T-cell (primary cell): ENCODE measurements around the gene EDEM1. TPM values are rescaled to one million over a fixed set of nuclear protein-coding genes. Genes with fewer than 3 reads are reported as not detected.

ENCODE experiments used
- ATAC-seq, 4 experiments: fragments of 200-7000 bp in 3 of 4; fragments of 150-1000 bp in 1 of 4; cut with Tn5 transposase; replicated peaks in 1 of 4; 1 replicate in 3 of 4; 2 replicates in 1 of 4; pipeline ENCODE4 v1.10.0; 2021; ENCODE audit warnings: moderate library complexity in 3 of 4, mild to moderate bottlenecking in 2 of 4, moderate number of reproducible peaks in 1 of 4
- CTCF ChIA-PET, 2 donors: fragments of 300-600 bp; sonication (Branson Sonifier 250); formaldehyde crosslinking; loops; one replicate each; lab custom pipeline; 2022; ENCODE audit warnings: antibody characterized with exemption in 2 of 2; lab: Charles Lee
- POLR2A ChIA-PET, 2 donors: fragments of 300-600 bp; sonication (Branson Sonifier 250); formaldehyde crosslinking; loops; one replicate each; lab custom pipeline; 2022; ENCODE audit warnings: antibody characterized with exemption in 2 of 2; lab: Charles Lee
- DNase-seq, 35 experiments: peaks; one replicate each; pipeline versions ENCODE4 v3.0.0 to v3.0.0-alpha.2; 2013 to 2023
- H3K27ac ChIP-seq: one replicate; pipeline ENCODE4 v1.5.1; 2013; ENCODE audit warnings: low read length
- H3K27me3 ChIP-seq, 2 experiments: replicated peaks in 1 of 2; 1 replicate in 1 of 2; 2 replicates in 1 of 2; pipeline versions ENCODE4 v1.6.1 to v1.7.0; 2013; ENCODE audit warnings: low read length in 1 of 2, mixed read lengths in 1 of 2; ENCODE audit not compliant: control insufficient read depth in 2 of 2, insufficient read depth in 2 of 2; ENCODE audit errors: extremely low read depth in 1 of 2
- H3K36me3 ChIP-seq, 2 donors: 1 replicate in 1 of 2; 2 replicates in 1 of 2; pipeline versions ENCODE4 v1.6.1 to v1.7.0; 2013; ENCODE audit warnings: low read length in 1 of 2; ENCODE audit not compliant: control insufficient read depth in 2 of 2, insufficient read depth in 1 of 2; ENCODE audit errors: extremely low read depth in 1 of 2
- H3K4me1 ChIP-seq, 2 experiments: 1 replicate in 1 of 2; 2 replicates in 1 of 2; pipeline versions ENCODE4 v1.6.1 to v1.7.0; 2013; ENCODE audit warnings: low read length in 2 of 2, mixed read lengths in 1 of 2; ENCODE audit not compliant: insufficient read depth in 2 of 2, control insufficient read depth in 1 of 2; ENCODE audit errors: extremely low read depth in 1 of 2
- H3K4me3 ChIP-seq, 2 donors: 1 replicate in 1 of 2; 2 replicates in 1 of 2; pipeline versions ENCODE4 v1.5.1 to v1.7.0; 2013; ENCODE audit warnings: mild to moderate bottlenecking in 2 of 2, low read length in 1 of 2, moderate library complexity in 1 of 2; ENCODE audit not compliant: control insufficient read depth in 1 of 2; ENCODE audit errors: extremely low read depth in 1 of 2
- H3K9me3 ChIP-seq: 2 replicates; pipeline ENCODE4 v1.7.0; 2013
- H3K27ac Mint-ChIP-seq, 2 donors: one replicate each; pipeline ENCODE4 v1.8.0; 2020 to 2021; ENCODE audit warnings: mild to moderate bottlenecking in 2 of 2, mixed read lengths in 2 of 2
- H3K27me3 Mint-ChIP-seq, 2 donors: one replicate each; pipeline ENCODE4 v1.8.0; 2021 to 2022; ENCODE audit warnings: mixed read lengths in 2 of 2
- H3K36me3 Mint-ChIP-seq: one replicate; pipeline ENCODE4 v1.8.0; 2021; ENCODE audit warnings: mixed read lengths
- H3K4me1 Mint-ChIP-seq, 3 donors: one replicate each; pipeline ENCODE4 v1.8.0; 2020 to 2022; ENCODE audit warnings: mixed read lengths in 3 of 3, mild to moderate bottlenecking in 1 of 3
- H3K4me3 Mint-ChIP-seq, 3 donors: one replicate each; pipeline ENCODE4 v1.8.0; 2020 to 2022; ENCODE audit warnings: mild to moderate bottlenecking in 3 of 3, mixed read lengths in 3 of 3, moderate library complexity in 3 of 3
- H3K9me3 Mint-ChIP-seq, 3 donors: one replicate each; pipeline ENCODE4 v1.8.0; 2020 to 2022; ENCODE audit warnings: mixed read lengths in 3 of 3
- WGBS: methylation state at CpG from one replicate; pipeline ENCODE4 v1.1.5; 2013; ENCODE audit warnings: missing lambda C conversion rate; ENCODE audit not compliant: insufficient coverage; 5-methylcytosine and 5-hydroxymethylcytosine counted together
- total RNA-seq, 35 experiments: library from RNA in 6 of 35; stranded (reverse) in 6 of 35; fragments of 120-200 nt in 1 of 35; gene quantifications; one replicate each; pipeline versions ENCODE4 v1.2.1 to v1.2.4 and lab custom pipeline; 2013 to 2026

Gene EDEM1
- total RNA-seq, 5 donors from 2014 or later (not counting 1 experiment from before 2014, with no cell fraction given), result 92.6 to 138 (median 113) TPM

DNA sequence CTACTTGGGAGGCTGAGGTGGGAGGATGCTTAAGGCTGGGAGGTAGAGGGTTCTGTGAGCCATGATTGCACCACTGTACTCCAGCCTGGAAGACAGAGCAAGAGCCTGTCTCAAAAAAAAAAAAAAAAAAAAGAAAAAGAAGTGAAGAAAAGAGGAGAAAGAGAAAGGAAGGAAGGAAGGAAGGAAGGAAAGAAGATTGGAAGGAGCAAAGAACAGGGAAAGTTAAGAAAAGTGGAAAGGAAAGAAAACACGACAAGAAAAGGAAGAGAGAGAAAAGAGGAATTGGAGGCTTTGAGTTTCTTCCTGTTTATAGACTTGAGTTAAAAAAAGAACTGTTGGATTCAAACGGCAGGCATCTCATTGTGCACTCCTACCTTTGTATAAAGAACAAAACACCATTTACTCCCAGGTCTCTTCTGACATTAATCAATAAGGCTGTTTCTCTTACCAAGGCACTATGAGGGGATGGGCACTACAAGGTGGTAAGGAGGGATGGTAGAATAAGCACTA lies 73.5 kb downstream of the EDEM1 start:
- Mint-ChIP-seq H3K27me3 (no peaks in the 10 kb centered on the region), H3K9me3 (no peaks in the 10 kb centered on the region), H3K27ac (peak overlapping the region in 1 of 2 donors; percentile 66), H3K4me1 (peaks cover 2 to 16% (median 12%) of the 10 kb centered on the region in 3 donors), H3K36me3 (no peaks in the 10 kb centered on the region), H3K4me3 (peak overlapping the region in 1 of 3 donors; percentile 60)
- ATAC-seq (no peak), DNase-seq (no peak)
- Histone ChIP-seq H3K4me3 (no peak overlapping the region), H3K27ac (no peak overlapping the region), H3K9me3 (no peaks in the 10 kb centered on the region), H3K36me3 (no peaks in the 10 kb centered on the region), H3K27me3 (no peaks in the 10 kb centered on the region), H3K4me1 (peaks cover 0 to 5% of the 10 kb centered on the region in 2 experiments)
- POLR2A ChIA-PET, result no interaction called here
- WGBS, result no CpG with 5 or more reads among the region's 2 CpGs
- CTCF ChIA-PET, result no interaction called here

GRCh38 chr3:5262507-5262906 lies 75.0 kb downstream of the EDEM1 start:
- Mint-ChIP-seq H3K27ac (no peak overlapping the region), H3K27me3 (no peaks in the 10 kb centered on the region), H3K4me1 (peaks cover 2 to 15% (median 12%) of the 10 kb centered on the region in 3 donors), H3K36me3 (no peaks in the 10 kb centered on the region), H3K4me3 (no peak overlapping the region), H3K9me3 (no peaks in the 10 kb centered on the region)
- ATAC-seq (no peak), DNase-seq (no peak)
- H3K4me1 ChIP-seq, result peaks cover 0 to 5% of the 10 kb centered on the region in 2 experiments
- WGBS, result 96% methylated on average over 2 of the region's 4 CpGs
- H3K4me3 ChIP-seq, result no peak overlapping the region
- ChIA-PET CTCF (no interaction called here), POLR2A (no interaction called here)
- H3K27ac ChIP-seq, result no peak overlapping the region
- no peaks in the 10 kb centered on the region for H3K36me3 ChIP-seq
- H3K9me3 ChIP-seq, result no peaks in the 10 kb centered on the region
- H3K27me3 ChIP-seq, result no peaks in the 10 kb centered on the region

DNA sequence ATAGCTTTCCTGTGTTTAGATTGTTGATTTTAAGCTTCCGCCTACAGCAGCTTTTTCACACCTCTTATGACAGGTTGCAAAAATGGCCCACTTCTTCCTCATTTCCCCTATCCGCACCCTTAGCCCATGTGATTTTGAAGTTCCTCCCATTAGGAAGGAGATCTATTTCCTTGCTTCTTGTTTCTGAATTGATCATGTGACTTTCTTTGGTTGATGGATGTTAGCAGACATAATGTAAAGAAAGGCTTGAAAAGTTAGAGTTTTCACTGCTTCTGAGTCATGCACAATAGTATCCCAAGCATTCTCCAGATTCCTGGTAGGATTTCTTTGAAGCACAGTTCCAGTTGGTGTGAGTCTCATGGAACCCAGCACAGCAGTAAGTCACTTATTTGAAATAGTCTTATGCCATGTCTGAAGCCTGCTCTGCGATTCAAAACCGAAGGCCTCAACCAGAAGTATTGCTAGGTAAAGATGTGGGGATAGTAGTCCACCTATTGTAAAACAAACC lies 76.6 kb downstream of the EDEM1 start:
- H3K9me3 Mint-ChIP-seq, result no peaks in the 10 kb centered on the region
- Histone ChIP-seq H3K27ac (no peak overlapping the region), H3K4me1 (peaks cover 0 to 5% of the 10 kb centered on the region in 2 experiments), H3K27me3 (no peaks in the 10 kb centered on the region), H3K36me3 (no peaks in the 10 kb centered on the region), H3K9me3 (no peaks in the 10 kb centered on the region), H3K4me3 (no peak overlapping the region)
- DNase-seq (no peak), ATAC-seq (no peak)
- no CpG with 5 or more reads among the region's 4 CpGs for WGBS
- peaks cover 2 to 15% (median 12%) of the 10 kb centered on the region in 3 donors for H3K4me1 Mint-ChIP-seq
- ChIA-PET CTCF (no interaction called here), POLR2A (no interaction called here)
- H3K27ac Mint-ChIP-seq, result no peak overlapping the region
- H3K36me3 Mint-ChIP-seq, result no peaks in the 10 kb centered on the region
- H3K4me3 Mint-ChIP-seq, result no peak overlapping the region
- no peaks in the 10 kb centered on the region for H3K27me3 Mint-ChIP-seq

DNA sequence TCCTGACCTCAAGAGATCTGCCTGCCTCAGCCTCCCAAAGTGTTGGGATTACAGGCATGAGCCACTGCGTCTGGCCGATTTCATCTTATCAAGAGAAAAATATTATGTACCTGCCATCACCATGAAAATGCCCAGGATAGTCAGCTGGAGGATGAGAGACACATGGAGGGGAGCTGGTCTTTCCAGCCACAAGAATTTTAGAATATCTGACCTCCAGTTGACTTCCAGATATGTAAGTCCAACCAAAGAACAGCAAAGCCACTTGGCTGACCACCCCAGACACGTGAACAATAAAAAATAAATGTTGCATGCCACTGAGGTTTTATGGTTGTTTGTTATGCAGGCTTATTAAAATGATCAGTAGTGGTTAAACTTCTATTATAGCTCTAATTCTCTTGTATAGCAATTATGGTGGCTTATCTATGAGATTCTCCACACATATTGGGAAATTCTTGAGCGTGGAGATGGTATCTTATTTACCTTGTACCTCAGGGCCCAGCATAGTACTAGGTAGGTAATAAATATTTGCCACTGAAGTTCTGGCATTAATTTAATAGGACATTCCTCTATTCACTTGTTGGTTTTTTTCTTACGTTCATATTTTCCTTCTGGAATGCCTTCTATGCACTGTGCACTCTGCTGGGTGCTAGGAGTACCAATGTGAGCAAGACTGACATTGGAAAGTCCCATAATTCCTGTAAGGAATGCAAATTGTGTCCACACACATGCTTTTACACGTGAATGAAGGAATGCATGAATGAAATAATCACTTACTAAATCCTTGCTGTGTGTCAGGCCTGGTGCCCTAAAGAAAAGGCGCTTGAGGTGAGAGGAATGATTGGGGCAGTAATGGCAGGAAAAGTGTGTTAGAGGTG lies 77.6 kb downstream of the EDEM1 start:
- no peak for DNase-seq
- H3K27me3 Mint-ChIP-seq, result no peaks in the 10 kb centered on the region
- no peak overlapping the region for H3K4me3 Mint-ChIP-seq
- ATAC-seq, result no peak
- CTCF ChIA-PET, result no interaction called here
- no peak overlapping the region for H3K4me3 ChIP-seq
- WGBS, result 86% methylated on average over 1 of the region's 7 CpGs
- no peak overlapping the region for H3K27ac ChIP-seq
- H3K36me3 Mint-ChIP-seq, result no peaks in the 10 kb centered on the region
- H3K4me1 Mint-ChIP-seq, result peaks cover 2 to 15% (median 12%) of the 10 kb centered on the region in 3 donors
- POLR2A ChIA-PET, result no interaction called here
- peaks cover 0 to 5% of the 10 kb centered on the region in 2 experiments for H3K4me1 ChIP-seq
- no peaks in the 10 kb centered on the region for H3K9me3 Mint-ChIP-seq
- no peaks in the 10 kb centered on the region for H3K27me3 ChIP-seq
- H3K36me3 ChIP-seq, result no peaks in the 10 kb centered on the region
- H3K9me3 ChIP-seq, result no peaks in the 10 kb centered on the region
- no peak overlapping the region for H3K27ac Mint-ChIP-seq

DNA sequence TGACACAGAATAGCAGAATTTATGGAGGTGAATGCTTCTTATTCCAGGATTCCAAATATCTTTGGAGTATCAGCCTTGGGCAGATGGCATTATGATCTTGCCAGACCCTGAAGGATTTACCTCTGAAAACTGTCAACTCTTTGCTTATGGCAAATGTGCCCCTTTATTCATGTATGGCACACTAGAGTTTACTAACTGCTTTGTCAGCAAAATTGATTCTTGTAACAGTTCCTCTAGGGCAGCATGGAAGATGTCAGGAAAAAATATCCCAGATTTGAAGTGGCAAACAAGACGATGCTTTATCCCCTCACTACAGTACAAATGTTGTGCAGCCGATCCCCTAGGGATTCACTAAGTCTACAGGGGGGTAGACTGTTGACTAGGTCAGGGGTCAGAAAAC lies 79.7 kb downstream of the EDEM1 start:
- ATAC-seq (no peak), DNase-seq (no peak)
- H3K4me1 Mint-ChIP-seq, result no peaks in the 10 kb centered on the region
- H3K27ac ChIP-seq, result no peak overlapping the region
- no peaks in the 10 kb centered on the region for H3K9me3 ChIP-seq
- H3K4me3 Mint-ChIP-seq, result no peak overlapping the region
- no peaks in the 10 kb centered on the region for H3K27me3 ChIP-seq
- CTCF ChIA-PET, result no interaction called here
- no peaks in the 10 kb centered on the region for H3K36me3 ChIP-seq
- H3K27me3 Mint-ChIP-seq, result no peaks in the 10 kb centered on the region
- no peaks in the 10 kb centered on the region for H3K36me3 Mint-ChIP-seq
- no peaks in the 10 kb centered on the region for H3K9me3 Mint-ChIP-seq
- no peaks in the 10 kb centered on the region for H3K4me1 ChIP-seq
- H3K27ac Mint-ChIP-seq, result no peak overlapping the region
- H3K4me3 ChIP-seq, result no peak overlapping the region
- POLR2A ChIA-PET, result no interaction called here
- WGBS, result no CpG with 5 or more reads among the region's 2 CpGs

- Histone ChIP-seq H3K4me1 (no peaks in the 10 kb centered on the region), H3K27ac (no peak overlapping the region), H3K9me3 (no peaks in the 10 kb centered on the region), H3K36me3 (no peaks in the 10 kb centered on the region), H3K4me3 (no peak overlapping the region), H3K27me3 (no peaks in the 10 kb centered on the region)
- ChIA-PET CTCF (no interaction called here), POLR2A (no interaction called here)
- ATAC-seq (no peak), DNase-seq (no peak)
- H3K4me1 Mint-ChIP-seq, result no peaks in the 10 kb centered on the region
- H3K27ac Mint-ChIP-seq, result no peak overlapping the region
- no peaks in the 10 kb centered on the region for H3K27me3 Mint-ChIP-seq
- no peak overlapping the region for H3K4me3 Mint-ChIP-seq
- H3K36me3 Mint-ChIP-seq, result no peaks in the 10 kb centered on the region
- WGBS, result no CpG with 5 or more reads among the region's 1 CpG
- H3K9me3 Mint-ChIP-seq, result no peaks in the 10 kb centered on the region
These were observed 80.4 kb downstream of the EDEM1 start for GRCh38 chr3:5267889-5268288.
